A549 treated with RU486 at 1 μM for 4 hours (cell line): ENCODE data around the gene INSYN1. TPM values are rescaled to one million over a fixed set of nuclear protein-coding genes. Genes with fewer than 3 reads are reported as not detected.

Experiments
- total RNA-seq: library from RNA; stranded (reverse); fragments of 200-300 nt; extraction: Qiagen RNA extraction; gene quantifications from 5 replicates; pipeline ENCODE4 v1.2.3, GENCODE V29; 2022; ENCODE audit warnings: low read depth

Gene INSYN1, protein sequence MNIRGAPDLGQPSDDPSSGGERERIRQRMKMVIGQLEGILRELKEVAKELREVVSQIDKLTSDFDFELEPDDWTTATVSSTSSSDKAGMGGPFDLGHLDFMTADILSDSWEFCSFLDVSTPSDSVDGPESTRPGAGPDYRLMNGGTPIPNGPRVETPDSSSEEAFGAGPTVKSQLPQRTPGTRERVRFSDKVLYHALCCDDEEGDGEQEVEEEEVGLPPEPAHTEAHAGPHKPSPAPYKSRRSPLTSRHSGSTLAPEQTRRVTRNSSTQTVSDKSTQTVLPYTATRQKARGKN
- 1.2 to 2.4 TPM (median 2.0 TPM) in 5 replicates for total RNA-seq

DNA sequence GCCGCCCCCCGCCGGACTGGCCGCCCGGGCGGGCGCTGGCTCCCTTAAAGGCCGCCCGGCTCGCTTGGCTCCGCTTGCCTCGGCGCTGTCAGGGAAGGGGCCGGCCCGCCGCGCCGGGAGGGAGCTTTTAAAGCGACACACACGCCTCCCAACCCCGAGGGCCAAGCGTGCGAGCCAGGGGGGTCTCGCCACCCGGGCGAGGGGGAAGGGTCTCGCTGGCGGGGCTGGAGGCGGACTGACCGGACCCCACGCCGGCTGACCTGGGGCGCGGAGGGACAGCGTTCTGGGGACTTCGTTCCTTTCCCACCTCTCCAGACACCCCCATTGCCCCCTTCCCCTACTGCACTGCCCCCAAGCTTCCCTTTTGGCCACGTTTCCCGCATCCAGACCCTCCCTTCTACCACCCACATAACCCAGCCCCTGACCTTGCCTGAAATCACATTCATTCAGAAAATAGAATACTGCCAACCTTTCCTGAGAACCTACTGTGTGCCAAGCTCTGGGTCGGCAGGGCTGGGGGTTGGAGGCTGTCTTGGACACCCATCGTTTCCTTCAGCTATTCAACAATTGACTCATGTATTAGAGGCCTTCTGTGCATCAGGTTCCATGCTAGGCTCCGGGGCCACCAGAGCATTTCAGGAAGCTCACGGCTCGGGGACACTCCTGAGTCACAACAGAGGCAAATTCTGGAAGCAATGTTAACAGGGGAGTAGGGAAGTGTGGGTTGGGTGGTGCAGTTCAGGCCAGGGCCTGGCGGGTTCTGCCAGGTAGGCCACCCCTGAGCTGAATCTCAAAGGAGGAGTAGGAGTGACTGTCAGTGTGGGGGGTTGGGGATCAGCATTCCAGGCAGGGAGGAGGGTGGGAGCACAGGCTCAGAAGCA is at the start of gene INSYN1:
Gene INSYN1 (minus strand): TSS at position 102 of the 881 bp plus-strand sequence. CDS start 2,221 bp downstream, outside the sequence.

Other genes with a start within 250 kb of the INSYN1 start
- gene NPTN, start 120.0 kb downstream of the INSYN1 start, total RNA-seq = 191 to 219 TPM (median 195 TPM) in 5 replicates
- gene CD276, start 69.0 kb downstream of the INSYN1 start, total RNA-seq = 66.9 to 93.5 TPM (median 80.5 TPM) in 5 replicates
- not detected in 5 replicates for gene TBC1D21, start 120.2 kb upstream of the INSYN1 start, total RNA-seq
- gene LOXL1, start 173.1 kb upstream of the INSYN1 start, total RNA-seq = 0.59 to 1.1 TPM (median 0.76 TPM) in 5 replicates
- gene STOML1, start 238.9 kb upstream of the INSYN1 start, total RNA-seq = 8.4 to 12.3 TPM (median 10.5 TPM) in 5 replicates
- gene PML, start 241.4 kb upstream of the INSYN1 start, total RNA-seq = 10.5 to 17.3 TPM (median 14.8 TPM) in 5 replicates